Endothelial cell of umbilical vein (primary cell): ENCODE data around the gene ZNF507. TPM values are rescaled to one million over a fixed set of nuclear protein-coding genes. Genes with fewer than 3 reads are reported as not detected.

Experiments
- BruUV-seq: library from RNA; stranded (reverse); fragments of 400-500 nt; replicated peaks from 2 replicates; lab custom pipeline; 2021; lab: Mats Ljungman, UMichigan
- CTCF ChIA-PET: fragments of 300-600, 350-600 bp; sonication (Branson Sonifier 250); formaldehyde crosslinking; loops from one replicate; lab custom pipeline; 2021; ENCODE audit warnings: antibody characterized with exemption, inconsistent platforms; lab: Charles Lee
- POLR2A ChIA-PET: fragments of 300-600, 350-600 bp; sonication (Branson Sonifier 250); formaldehyde crosslinking; loops from one replicate; lab custom pipeline; 2021; ENCODE audit warnings: antibody characterized with exemption, inconsistent platforms; lab: Charles Lee
- DNase-seq: peaks from one replicate; pipeline ENCODE4 v3.0.0-alpha.2; 2011; ENCODE audit warnings: low read depth, low spot score
- FAIRE-seq: peaks from 2 replicates; lab custom pipeline; 2011; peaks lifted over from hg19 to GRCh38; lab: Jason Lieb, UNC
- H2AFZ ChIP-seq: 2 replicates; pipeline ENCODE4 v1.6.0; 2012; ENCODE audit warnings: low read depth, low read length, control low read depth, inconsistent platforms
- H3K27ac ChIP-seq: 2 replicates; pipeline ENCODE4 v1.5.1; 2011; ENCODE audit warnings: low read depth, mild to moderate bottlenecking, control low read depth, low read length, moderate library complexity; ENCODE audit not compliant: insufficient read depth
- H3K27me3 ChIP-seq, 2 experiments: 2 replicates each; pipeline versions ENCODE4 v1.6.0 to v1.6.1; 2011; ENCODE audit warnings: low read length in 2 of 2, mixed read lengths in 1 of 2; ENCODE audit not compliant: control insufficient read depth in 2 of 2, insufficient read depth in 2 of 2
- H3K36me3 ChIP-seq, 2 experiments: 2 replicates in 1 of 2; 3 replicates in 1 of 2; pipeline ENCODE4 v1.5.1; 2011; ENCODE audit warnings: low read length in 2 of 2, mild to moderate bottlenecking in 1 of 2, moderate library complexity in 1 of 2; ENCODE audit not compliant: control insufficient read depth in 2 of 2, insufficient read depth in 2 of 2; ENCODE audit errors: extremely low read depth in 1 of 2
- H3K4me1 ChIP-seq: 3 replicates; pipeline ENCODE4 v1.5.1; 2011; ENCODE audit warnings: mild to moderate bottlenecking, low read length; ENCODE audit not compliant: control insufficient read depth, insufficient read depth; ENCODE audit errors: extremely low read depth
- H3K4me2 ChIP-seq: 2 replicates; pipeline ENCODE4 v1.6.1; 2011; ENCODE audit warnings: low read length, control low read depth, mixed read lengths; ENCODE audit not compliant: insufficient read depth
- H3K4me3 ChIP-seq, 3 experiments: fragments of 200-600 bp in 1 of 3; sonication (generic), shearing (Covaris generic) in 1 of 3; replicated peaks in 1 of 3; 2 replicates each; pipeline ENCODE4 v1.5.1; 2011 to 2016; ENCODE audit warnings: control low read depth in 3 of 3, low read length in 3 of 3, mild to moderate bottlenecking in 2 of 3, inconsistent platforms in 1 of 3, low read depth in 1 of 3, moderate library complexity in 1 of 3; ENCODE audit not compliant: insufficient read depth in 1 of 3
- H3K79me2 ChIP-seq: 2 replicates; pipeline ENCODE4 v1.6.0; 2012; ENCODE audit warnings: low read length, inconsistent platforms; ENCODE audit not compliant: control insufficient read depth, insufficient read depth
- H3K9ac ChIP-seq: replicated peaks from 2 replicates; pipeline ENCODE3; 2011; ENCODE audit warnings: low read length, control low read depth; ENCODE audit not compliant: insufficient read depth; ENCODE audit errors: extremely low read depth
- H3K9me1 ChIP-seq: replicated peaks from 3 replicates; pipeline ENCODE4 v1.6.0; 2011; ENCODE audit warnings: mild to moderate bottlenecking, low read length; ENCODE audit not compliant: control insufficient read depth, insufficient read depth; ENCODE audit errors: extremely low read depth
- H3K9me3 ChIP-seq: replicated peaks from 2 replicates; pipeline ENCODE4 v1.5.1; 2012; ENCODE audit warnings: low read length, inconsistent platforms; ENCODE audit not compliant: control insufficient read depth, insufficient read depth
- H4K20me1 ChIP-seq: replicated peaks from 2 replicates; pipeline ENCODE3; 2011; ENCODE audit warnings: mild to moderate bottlenecking, low read length; ENCODE audit not compliant: control insufficient read depth, insufficient read depth; ENCODE audit errors: extremely low read depth
- CTCF ChIP-seq, 2 donors: IDR thresholded peaks; 1 replicate in 1 of 2; 2 replicates in 1 of 2; pipeline ENCODE4 v1.5.1; 2011; ENCODE audit warnings: low read length in 2 of 2, mild to moderate bottlenecking in 2 of 2, moderate library complexity in 2 of 2, control low read depth in 1 of 2, inconsistent platforms in 1 of 2, low read depth in 1 of 2; ENCODE audit not compliant: insufficient read depth in 1 of 2; ENCODE audit errors: extremely low read depth in 1 of 2
- EZH2 ChIP-seq: IDR thresholded peaks from 2 replicates; pipeline ENCODE4 v1.6.1; 2012; ENCODE audit warnings: borderline replicate concordance, low read depth, mild to moderate bottlenecking, moderate library complexity, low read length, inconsistent platforms; ENCODE audit not compliant: severe bottlenecking
- FOS ChIP-seq: IDR thresholded peaks from 2 replicates; pipeline ENCODE4 v1.6.1; 2011; ENCODE audit warnings: mild to moderate bottlenecking, low read length, moderate library complexity, borderline replicate concordance; ENCODE audit not compliant: insufficient read depth
- GATA2 ChIP-seq: IDR thresholded peaks from 2 replicates; pipeline ENCODE4 v1.7.0; 2011; ENCODE audit warnings: low read depth, mild to moderate bottlenecking, moderate library complexity, mixed read lengths, low read length; ENCODE audit not compliant: insufficient read length, insufficient read depth
- JUN ChIP-seq: IDR thresholded peaks from 2 replicates; pipeline ENCODE4 v1.6.1; 2011; ENCODE audit warnings: borderline replicate concordance, low read depth; ENCODE audit not compliant: insufficient read length, insufficient read depth
- MAX ChIP-seq: IDR thresholded peaks from 2 replicates; pipeline ENCODE4 v1.6.1; 2011; ENCODE audit not compliant: insufficient read depth, insufficient read length
- MYC ChIP-seq: IDR thresholded peaks from one replicate; pipeline ENCODE4 v1.6.1; 2011; ENCODE audit warnings: mild to moderate bottlenecking, low read depth, low read length
- POLR2A ChIP-seq: IDR thresholded peaks from 2 replicates; pipeline ENCODE4 v1.6.1; 2012; ENCODE audit warnings: low read depth, mild to moderate bottlenecking, control low read depth, low read length
- POLR2AphosphoS5 ChIP-seq: IDR thresholded peaks from 2 replicates; pipeline ENCODE4 v1.6.1; 2012; ENCODE audit warnings: low read depth, mild to moderate bottlenecking, control low read depth, low read length, moderate library complexity; ENCODE audit not compliant: insufficient read depth
- dilution Hi-C: fragments of 300-500 bp; cut with MboI; formaldehyde crosslinking; loops from one replicate; pipeline ENCODE4 v1.15.0; 2019; ENCODE audit warnings: low sequenced_read_pairs; ENCODE audit not compliant: extremely low pct_ligation_motif_present
- intact Hi-C: fragments of 100-400 bp; cut with micrococcal nuclease; formaldehyde crosslinking; loops from one replicate; pipeline ENCODE4 v1.10.0; 2022
- polyA plus RNA-seq, 4 experiments: library from polyadenylated mRNA; depleted of rRNA in 3 of 4; stranded (reverse) in 3 of 4; unstranded in 1 of 4; fragments of >200 nt; gene quantifications; 2 replicates each; pipeline versions ENCODE4 v1.2.1 to v1.2.3, GENCODE V29; 2011 to 2012; ENCODE audit warnings: missing spikeins in 1 of 4
- total RNA-seq: library from RNA; stranded (reverse); gene quantifications from 2 replicates; pipeline ENCODE4 v1.2.3, GENCODE V29; 2021

The ZNF507 gene
- total and polyA plus RNA-seq, 2 donors (not counting 3 experiments of a cell fraction or from before 2014, with no cell fraction given) = 6.8 to 23.0 TPM

- no peak for DNase-seq
- no peak overlapping the region for H3K9ac ChIP-seq
- ChIA-PET CTCF (no interaction called here), POLR2A (no interaction called here)
- peaks cover 0 to 2% of the 10 kb centered on the region in 2 experiments for H3K27me3 ChIP-seq
- no peaks in the 10 kb centered on the region for H3K9me3 ChIP-seq
- H3K79me2 ChIP-seq = peaks cover 29% of the 10 kb centered on the region
- no peak overlapping the region for H3K27ac ChIP-seq
- no peak for FAIRE-seq
- no peaks in the 10 kb centered on the region for H4K20me1 ChIP-seq
- intact Hi-C loops (no loop called here), dilution Hi-C loops (no loop called here)
- no peak overlapping the region for H3K4me2 ChIP-seq
- no TSS peak for BruUV-seq
- peaks cover 13% of the 10 kb centered on the region for H3K4me1 ChIP-seq
- TF ChIP-seq POLR2AphosphoS5 (no peak), EZH2 (no peak), MAX (no peak), POLR2A (no peak), JUN (no peak), GATA2 (no peak), FOS (no peak), CTCF (IDR thresholded peaks at IDR 0.05; ENCODE audit: extremely low read depth in 1 of 2, insufficient read depth in 1 of 2, low read depth in 1 of 2, low read length in 2 of 2) (no peak), MYC (no peak)
- H3K36me3 ChIP-seq = peaks cover 0 to 6% of the 10 kb centered on the region in 2 experiments
- no peak overlapping the region for H3K4me3 ChIP-seq
- H2AFZ ChIP-seq = no peak overlapping the region
- no peaks in the 10 kb centered on the region for H3K9me1 ChIP-seq
These were observed 1.7 kb upstream of the ZNF507 start for GRCh38 chr19:32343550-32344262.
